NCI-H226 (cell line): ENCODE data around the gene PDPK1.

Experiments used
- DNase-seq: peaks from one replicate; pipeline ENCODE4 v3.0.0-alpha.2; 2015

The PDPK1 gene

GRCh38 chr16:2507665-2508064 lies 30.2 kb upstream of the PDPK1 start:
- DNase-seq = no peak

DNA sequence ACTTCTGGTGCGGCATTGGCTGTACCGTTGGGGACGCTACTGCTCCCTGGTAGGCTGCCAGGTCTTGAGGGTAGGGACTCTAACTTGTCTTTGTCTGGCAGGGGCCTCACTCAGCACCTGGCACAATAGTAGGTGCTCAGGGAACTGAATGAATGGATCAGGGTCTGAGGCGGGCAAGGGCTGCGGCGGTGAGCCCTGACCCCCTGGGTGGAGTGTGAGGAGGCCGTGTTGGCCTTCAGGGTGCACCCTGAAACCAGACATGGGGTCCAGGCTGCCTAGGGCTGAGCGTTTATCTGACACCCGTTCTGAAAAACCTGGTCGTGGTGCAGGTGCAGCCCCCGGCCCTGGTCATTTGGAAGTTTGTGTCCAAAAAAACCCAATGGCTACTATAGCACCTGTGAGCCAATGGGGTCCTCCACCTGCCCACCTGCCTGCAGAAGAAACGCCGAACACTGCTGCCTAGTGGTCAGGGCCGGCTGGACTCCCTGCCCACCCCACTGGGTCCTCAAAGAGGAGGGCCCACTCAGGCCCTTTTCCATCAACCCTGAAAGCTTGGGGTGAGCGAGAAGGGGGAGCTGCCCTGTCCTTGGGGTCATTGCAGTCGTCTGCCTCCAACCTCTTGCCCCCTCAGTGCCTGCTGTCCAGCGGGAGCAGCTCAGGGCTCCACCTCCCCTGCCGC lies 29.0 kb upstream of the PDPK1 start:
- DNase-seq = no peak

DNA sequence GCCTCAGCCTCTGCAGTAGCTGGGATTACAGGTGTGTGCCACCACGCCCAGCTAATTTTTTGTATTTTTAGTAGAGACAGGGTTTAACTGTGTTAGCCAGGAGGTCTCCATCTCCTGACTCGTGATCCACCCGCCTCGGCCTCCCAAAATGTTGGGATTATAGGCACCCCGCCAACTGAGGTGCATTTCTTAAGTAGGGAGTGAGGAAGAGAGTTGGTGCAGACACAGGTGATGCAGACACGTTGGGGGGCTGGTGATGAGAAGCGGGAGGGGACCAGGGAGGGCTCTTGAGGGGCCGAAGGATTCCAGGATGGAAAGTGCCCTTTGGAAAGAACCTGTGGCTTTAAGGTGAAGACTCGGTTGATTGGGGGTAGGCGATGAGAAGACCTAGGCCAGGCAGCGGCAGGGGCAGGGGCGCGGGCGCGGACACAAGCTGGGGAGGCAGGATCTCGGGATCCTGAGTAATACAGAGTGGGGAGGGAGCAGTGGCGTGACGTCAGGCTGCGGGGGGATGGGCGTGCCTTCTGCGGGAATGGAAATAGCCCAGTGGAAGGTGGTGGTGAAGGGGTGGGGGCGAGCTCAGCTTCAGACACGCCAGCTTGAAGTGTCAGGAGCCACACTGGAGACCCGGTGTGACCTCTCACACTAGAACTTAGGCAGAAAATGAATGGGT lies 26.6 kb upstream of the PDPK1 start:
- no peak for DNase-seq

GRCh38 chr16:2511996-2512734 lies 25.7 kb upstream of the PDPK1 start:
- DNase-seq = no peak

GRCh38 chr16:2512735-2513404 lies 25.0 kb upstream of the PDPK1 start:
- no peak for DNase-seq

DNA sequence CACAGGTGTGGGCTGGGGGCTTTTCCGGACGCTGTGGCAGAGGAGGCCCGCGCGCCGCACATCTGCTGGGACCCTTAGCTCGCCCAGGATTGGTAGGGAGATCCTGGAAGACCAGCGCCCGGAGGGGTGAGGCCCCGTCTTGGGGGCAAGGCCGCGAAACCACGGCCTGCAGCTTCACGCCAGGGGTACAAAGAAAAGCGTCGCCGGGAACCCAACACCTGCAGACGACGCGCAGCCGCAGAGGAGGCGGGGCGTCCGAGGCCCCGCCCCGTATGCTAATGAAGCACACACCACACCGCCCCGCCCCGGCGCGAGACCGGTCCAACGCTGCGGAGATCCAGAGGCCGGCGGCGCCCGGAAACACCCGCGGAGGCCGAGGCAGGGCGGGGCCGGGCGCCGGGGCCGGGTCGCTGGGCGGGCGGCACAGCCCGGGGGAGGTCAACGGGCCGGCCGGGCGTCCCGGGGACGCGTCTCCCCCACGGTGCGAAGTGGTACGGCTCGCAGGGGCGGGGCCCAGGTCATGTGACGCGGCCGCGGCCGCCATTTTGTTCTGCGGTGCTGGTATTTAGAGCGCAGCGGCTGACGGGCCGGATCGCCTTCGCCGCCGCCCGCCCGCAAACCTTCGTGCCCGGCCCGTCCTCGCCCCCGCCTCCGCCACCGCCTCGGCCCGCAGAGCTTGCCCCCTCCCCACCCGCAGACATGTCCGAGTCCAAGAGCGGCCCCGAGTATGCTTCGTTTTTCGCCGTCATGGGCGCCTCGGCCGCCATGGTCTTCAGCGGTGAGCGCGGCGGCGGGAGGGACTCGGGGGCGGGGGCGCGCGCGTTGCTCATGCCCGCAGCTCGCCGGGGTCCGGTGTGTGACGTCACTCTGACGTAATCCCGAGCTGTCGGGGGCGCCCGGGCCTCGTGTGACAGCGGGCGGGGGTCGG lies 24.2 kb upstream of the PDPK1 start, which contains the start of gene ATP6V0C:
ATP6V0C (plus strand) TSS at position 548 of the 928 bp plus-strand sequence; CDS start at position 700, 152 bp downstream.
- DNase-seq = peak; percentile 82

GRCh38 chr16:2514333-2515179 lies 23.3 kb upstream of the PDPK1 start:
- no peak for DNase-seq

GRCh38 chr16:2515180-2515851 lies 22.5 kb upstream of the PDPK1 start:
- no peak for DNase-seq

DNA sequence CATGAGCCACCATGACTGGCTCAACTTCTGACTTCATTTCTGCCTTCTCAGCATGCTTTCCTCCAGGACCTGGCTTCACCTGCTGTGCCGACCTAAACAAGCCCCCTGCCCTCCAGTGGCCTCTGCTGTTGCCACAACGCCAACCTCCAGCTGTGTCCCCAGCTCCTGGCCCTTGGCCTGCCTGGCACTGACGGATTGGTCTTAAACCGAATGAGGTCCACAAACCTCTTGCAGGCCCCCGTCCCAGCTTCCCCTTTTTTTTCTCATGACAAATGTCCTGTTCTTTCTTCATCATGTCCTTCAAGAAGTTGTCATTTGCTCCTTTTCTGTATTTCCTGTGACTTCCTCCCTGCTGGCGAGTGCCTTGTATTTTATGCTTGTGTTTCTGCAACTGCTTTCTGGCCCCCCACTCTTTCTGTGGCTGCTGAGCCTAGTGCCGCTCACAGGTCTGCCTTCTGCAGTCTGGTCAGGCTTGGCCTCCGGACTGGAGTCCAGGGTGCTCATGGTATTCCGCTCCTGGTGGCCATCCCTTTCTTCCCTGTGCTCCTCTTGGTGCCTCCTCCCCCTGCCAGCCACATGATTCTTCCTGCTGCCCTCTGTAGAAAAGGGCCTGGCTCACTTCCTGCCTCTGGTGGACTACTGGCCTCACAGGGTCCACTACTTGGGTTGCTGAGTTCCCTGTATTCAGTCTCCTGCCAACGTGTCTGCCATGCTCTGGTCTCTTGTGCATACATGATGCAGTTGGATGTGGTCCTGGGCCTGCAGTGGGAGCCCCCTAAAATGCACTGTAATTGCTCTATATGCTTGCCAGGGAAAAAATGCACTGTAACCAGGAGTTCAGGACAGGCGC lies 21.2 kb upstream of the PDPK1 start:
- peak; percentile 44 for DNase-seq

- DNase-seq = no peak
Measured at GRCh38 chr16:2517954-2518605, 19.7 kb upstream of the PDPK1 start.

DNA sequence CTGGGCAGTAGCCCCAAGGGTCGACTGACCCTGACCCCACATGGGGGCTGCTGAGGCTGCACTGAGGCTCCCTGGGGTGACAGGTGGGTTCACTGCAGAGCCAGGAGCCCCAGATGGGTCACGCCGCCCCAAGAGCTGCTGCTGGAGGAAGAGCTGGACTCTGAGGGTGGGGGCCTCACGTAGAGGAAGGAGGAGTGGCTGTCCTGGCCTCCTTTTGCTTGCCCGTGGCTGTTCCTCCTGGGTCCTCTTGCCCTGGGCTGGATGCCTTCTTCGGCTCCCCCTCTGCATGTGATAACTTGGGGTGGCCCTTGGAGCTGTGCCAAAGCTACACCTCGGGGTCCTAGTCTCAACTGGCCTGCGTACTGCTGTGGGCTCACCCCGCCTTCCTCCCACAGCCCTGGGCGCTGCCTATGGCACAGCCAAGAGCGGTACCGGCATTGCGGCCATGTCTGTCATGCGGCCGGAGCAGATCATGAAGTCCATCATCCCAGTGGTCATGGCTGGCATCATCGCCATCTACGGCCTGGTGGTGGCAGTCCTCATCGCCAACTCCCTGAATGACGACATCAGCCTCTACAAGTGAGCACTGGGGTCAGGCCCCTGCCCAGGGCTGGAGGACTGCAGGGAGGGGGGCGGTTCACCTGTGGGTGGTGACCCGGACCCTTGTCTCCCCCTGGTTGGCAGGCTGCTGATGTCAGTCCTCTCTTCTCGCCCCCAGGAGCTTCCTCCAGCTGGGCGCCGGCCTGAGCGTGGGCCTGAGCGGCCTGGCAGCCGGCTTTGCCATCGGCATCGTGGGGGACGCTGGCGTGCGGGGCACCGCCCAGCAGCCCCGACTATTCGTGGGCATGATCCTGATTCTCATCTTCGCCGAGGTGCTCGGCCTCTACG lies 18.8 kb upstream of the PDPK1 start:
- no peak for DNase-seq

DNA sequence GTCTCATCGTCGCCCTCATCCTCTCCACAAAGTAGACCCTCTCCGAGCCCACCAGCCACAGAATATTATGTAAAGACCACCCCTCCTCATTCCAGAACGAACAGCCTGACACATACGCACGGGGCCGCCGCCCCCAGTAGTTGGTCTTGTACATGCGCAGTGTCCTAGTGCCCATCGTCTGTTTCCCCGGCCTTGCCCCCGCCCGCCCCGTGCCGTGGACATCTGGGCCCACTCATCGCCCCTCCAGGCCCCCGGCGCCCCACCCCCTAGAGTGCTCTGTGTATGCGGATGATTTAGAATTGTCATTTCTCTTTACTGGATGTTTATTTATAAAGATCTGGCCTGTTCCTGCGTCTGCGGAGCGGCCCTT lies 18.1 kb upstream of the PDPK1 start:
- DNase-seq = no peak

DNA sequence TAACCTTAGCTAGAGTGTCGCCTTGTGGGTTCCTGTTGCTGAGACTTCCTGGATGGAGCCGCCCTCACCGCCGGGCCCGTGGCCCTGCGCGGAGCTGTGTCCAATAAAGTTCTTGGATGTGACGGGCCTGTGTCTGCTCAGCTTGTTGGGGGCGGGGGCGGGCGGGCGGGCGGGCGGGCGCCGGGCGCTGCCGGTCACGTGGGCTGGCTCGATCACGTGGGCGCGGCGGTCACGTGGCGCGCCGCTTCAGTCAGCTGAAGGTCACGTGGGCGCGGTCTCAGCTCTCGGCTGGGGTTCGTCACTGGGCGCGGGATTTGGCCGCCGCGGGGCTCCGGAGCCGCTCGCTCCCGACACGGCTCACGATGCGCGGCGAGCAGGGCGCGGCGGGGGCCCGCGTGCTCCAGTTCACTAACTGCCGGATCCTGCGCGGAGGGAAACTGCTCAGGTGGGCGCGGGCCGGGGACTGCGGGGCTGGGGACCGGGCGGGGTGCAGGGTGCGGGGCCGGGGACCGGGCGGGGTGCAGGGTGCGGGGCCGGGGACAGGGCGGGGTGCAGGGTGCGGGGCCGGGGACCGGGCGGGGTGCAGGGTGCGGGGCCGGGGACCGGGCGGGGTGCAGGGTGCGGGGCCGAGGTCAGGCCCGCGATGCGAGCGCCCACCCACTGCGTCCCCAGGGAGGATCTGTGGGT lies 17.6 kb upstream of the PDPK1 start, which contains the start of gene AMDHD2:
AMDHD2 (plus strand) TSS at position 275 of the 687 bp plus-strand sequence; CDS start at position 363, 88 bp downstream.
- peak; percentile 81 for DNase-seq

GRCh38 chr16:2520784-2521531 lies 16.9 kb upstream of the PDPK1 start:
- DNase-seq = no peak

GRCh38 chr16:2523801-2524231 lies 14.0 kb upstream of the PDPK1 start:
- no peak for DNase-seq

DNA sequence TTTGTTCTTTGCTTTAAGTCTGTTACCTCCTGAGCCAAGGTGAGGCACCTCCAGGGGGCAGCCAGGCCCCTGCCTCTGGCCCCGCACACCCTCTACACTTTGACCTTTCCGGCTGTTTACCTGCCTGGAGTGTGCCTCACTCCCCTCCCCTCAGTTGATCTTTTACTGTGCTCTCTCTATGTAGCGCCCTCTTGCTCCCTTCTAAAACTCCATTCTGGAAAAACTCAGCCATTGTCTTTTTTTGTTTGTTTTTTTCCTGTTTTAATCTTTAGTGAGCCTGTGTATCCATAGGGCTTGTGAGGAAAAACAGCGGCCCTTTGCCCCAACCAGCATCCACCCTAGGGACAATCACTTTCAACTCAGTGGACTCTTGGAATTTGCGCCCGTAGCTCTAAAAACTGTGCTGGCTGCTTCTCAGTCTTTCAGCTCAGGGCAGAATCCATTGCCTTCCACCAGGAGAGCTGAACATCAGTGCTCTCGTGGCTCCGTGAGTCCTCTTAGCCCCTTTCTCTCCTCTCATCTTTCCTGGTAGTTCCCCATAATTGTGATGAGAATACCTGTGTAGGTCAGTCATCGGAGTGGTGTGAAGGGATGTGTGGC lies 13.4 kb upstream of the PDPK1 start:
- no peak for DNase-seq
